ENCODE measurements around the gene FGF1.

FGF1 gene

GRCh38 chr5:142696379-142696778 is 10.5 kb upstream of the FGF1 start:
- DNase-seq = no peak

- no peak for DNase-seq
Measured at GRCh38 chr5:142694092-142694856, 8.4 kb upstream of the FGF1 start.

- DNase-seq = no peak
Measured at GRCh38 chr5:142692321-142692894, 6.5 kb upstream of the FGF1 start.

- no peak for DNase-seq
Measured at GRCh38 chr5:142690667-142691066, 4.8 kb upstream of the FGF1 start.

- DNase-seq = no peak
Measured at GRCh38 chr5:142689081-142689480, 3.2 kb upstream of the FGF1 start.

GRCh38 chr5:142688281-142688989 is 2.5 kb upstream of the FGF1 start:
- no peak for DNase-seq

GRCh38 chr5:142686968-142687367 is 1.1 kb upstream of the FGF1 start:
- DNase-seq = no peak

- DNase-seq = no peak
Measured at GRCh38 chr5:142686210-142686734, 382 bp upstream of the FGF1 start.

GRCh38 chr5:142684508-142685041 is 1.3 kb downstream of the FGF1 start:
- DNase-seq = no peak

GRCh38 chr5:142683881-142684505 is 1.9 kb downstream of the FGF1 start:
- no peak for DNase-seq

- no peak for DNase-seq
Measured at GRCh38 chr5:142683116-142683515, 2.8 kb downstream of the FGF1 start.

- no peak for DNase-seq
Measured at GRCh38 chr5:142680605-142681259, 5.2 kb downstream of the FGF1 start.

- no peak for DNase-seq
Measured at GRCh38 chr5:142679744-142680143, 6.1 kb downstream of the FGF1 start.

- no peak for DNase-seq
Measured at GRCh38 chr5:142678529-142678928, 7.4 kb downstream of the FGF1 start.

- no peak for DNase-seq
Measured at GRCh38 chr5:142677198-142677597, 8.7 kb downstream of the FGF1 start.

GRCh38 chr5:142676318-142676717 is 9.6 kb downstream of the FGF1 start:
- DNase-seq = no peak

GRCh38 chr5:142674531-142675469 is 11.1 kb downstream of the FGF1 start:
- no peak for DNase-seq

- DNase-seq = no peak
Measured at GRCh38 chr5:142671801-142672200, 14.1 kb downstream of the FGF1 start.

GRCh38 chr5:142671266-142671665 is 14.6 kb downstream of the FGF1 start:
- no peak for DNase-seq

GRCh38 chr5:142670804-142671203 is 15.1 kb downstream of the FGF1 start:
- no peak for DNase-seq

- DNase-seq = no peak
Measured at GRCh38 chr5:142669477-142669876, 16.4 kb downstream of the FGF1 start.
